H54 (cell line): Measurements from ENCODE around the gene GABRD.

ENCODE experiments used
- DNase-seq: peaks from one replicate; pipeline ENCODE4 v3.0.0; 2011; ENCODE audit warnings: low spot score, mixed read lengths; ENCODE audit not compliant: insufficient read length
- FAIRE-seq: peaks from 3 replicates; lab custom pipeline; 2011; peaks lifted over from hg19 to GRCh38; lab: Jason Lieb, UNC
- POLR2A ChIP-seq: IDR thresholded peaks from 2 replicates; pipeline ENCODE4 v1.6.1; 2011; ENCODE audit warnings: low read depth, mild to moderate bottlenecking, low read length

GABRD gene

DNA sequence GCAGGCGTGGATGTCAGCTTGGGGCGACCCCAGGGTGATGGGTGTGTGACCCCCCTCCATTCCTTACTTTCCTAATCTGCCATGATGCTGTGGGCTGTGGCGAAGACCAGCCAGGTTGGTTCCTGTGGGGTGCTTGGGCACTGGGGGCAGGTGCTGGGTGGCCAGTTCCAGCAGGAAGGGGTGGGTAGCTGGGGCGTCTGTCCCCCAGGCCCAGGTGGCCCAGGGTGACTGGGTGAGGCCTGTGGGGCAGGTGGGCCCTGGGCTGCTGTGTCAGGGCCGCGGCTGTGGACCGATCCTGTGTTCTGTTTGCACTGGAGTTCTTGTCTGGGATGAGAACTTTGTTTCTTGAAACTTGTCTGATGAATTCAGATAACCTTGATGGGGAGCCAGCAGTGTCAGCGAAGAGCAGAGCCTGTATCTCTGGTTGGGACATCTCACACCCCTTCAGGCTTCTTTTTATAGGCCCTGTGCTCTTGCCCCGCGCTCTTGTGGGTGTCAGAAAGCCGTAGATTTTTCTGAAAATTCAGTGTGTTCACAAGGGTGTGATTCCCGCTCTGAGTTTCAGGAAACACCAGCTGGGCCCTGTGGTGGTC lies 34.7 kb downstream of the GABRD start:
- FAIRE-seq: no peak
- TF ChIP-seq POLR2A: no peak
- no peak for DNase-seq

DNA sequence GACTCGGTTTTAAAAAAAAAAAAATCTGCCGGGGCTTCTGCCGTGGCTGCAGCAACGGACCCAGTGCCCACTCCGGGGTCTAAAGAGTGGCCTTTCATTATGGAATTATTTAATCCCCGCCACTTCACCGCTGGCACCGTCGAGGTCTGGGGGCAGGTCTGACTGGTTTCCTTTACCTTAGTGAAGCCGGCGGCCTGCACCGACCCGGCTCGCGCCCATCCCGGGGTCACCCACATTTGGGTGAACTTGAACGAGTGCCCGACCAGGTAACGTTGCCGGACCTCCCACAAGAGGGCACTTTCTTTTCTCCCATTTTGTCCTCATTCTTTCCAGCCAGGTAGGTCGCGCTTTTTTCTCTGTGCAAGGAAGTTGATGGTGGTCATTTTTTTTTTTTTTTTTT lies 35.4 kb downstream of the GABRD start:
- no peak for TF ChIP-seq POLR2A
- DNase-seq (no peak), FAIRE-seq (no peak)

DNA sequence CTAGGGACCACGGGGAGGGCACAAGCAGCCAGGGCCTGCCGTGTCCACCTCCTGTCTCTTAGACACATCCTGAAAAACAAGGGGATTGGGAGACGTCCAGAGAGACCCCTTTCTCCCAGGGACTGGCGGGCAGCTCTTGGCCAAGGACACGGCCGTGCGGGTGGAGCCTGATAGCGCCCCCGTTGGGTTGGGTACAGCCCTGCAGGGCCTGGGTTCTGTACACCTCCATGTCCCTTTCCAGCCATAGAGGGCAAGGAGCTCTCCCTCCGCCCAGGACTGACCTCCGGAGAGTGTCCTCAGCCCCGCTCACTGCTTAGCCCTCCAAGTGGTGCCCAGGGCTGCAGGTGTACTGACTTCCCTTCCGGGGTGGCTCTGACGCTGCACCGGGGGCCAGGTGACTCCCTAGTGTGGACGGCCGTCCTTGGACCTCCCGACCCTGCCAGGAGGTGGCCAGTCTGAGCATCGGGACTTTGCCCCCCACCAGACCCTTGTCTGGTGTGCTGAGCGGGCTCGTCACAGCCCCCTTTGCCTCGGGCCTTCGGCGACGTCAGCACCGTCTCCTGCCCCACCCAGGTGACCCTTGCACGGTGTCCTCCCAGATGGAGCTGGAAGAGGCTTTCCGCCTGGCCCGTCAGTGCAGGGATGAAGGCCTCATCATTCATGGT lies 36.9 kb downstream of the GABRD start:
- DNase-seq (no peak), FAIRE-seq (no peak)
- TF ChIP-seq POLR2A: no peak

DNA sequence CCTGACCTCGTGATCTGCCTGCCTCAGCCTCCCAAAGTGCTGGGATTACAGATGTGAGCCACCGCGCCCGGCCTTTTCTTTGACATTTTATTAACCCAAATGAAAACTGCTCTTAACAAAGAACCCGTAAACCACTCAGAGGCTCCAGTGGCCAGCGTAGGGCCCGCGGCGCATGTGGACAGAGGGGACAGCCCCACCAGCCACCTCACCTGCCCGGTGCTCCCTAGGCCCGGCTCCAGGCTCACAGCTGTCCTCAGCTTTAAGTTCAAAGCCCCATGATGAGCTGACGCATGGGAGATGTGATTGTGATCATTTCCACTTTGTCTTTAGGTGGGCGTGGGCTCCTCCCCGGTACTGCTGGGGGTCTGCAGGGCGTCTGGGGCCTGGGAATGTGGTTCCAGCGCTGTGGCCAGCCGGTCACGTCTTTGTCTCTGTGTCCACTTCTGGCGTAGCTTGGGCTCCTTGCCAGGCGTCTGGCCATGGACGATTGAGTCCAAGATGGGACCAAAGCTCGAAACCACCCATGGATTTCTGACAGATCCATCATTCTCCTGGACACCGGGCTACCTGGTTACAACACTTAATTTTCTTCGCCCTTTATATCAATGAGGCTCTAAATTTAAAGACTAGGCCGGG lies 37.9 kb downstream of the GABRD start:
- DNase-seq (no peak), FAIRE-seq (no peak)
- TF ChIP-seq POLR2A: no peak

DNA sequence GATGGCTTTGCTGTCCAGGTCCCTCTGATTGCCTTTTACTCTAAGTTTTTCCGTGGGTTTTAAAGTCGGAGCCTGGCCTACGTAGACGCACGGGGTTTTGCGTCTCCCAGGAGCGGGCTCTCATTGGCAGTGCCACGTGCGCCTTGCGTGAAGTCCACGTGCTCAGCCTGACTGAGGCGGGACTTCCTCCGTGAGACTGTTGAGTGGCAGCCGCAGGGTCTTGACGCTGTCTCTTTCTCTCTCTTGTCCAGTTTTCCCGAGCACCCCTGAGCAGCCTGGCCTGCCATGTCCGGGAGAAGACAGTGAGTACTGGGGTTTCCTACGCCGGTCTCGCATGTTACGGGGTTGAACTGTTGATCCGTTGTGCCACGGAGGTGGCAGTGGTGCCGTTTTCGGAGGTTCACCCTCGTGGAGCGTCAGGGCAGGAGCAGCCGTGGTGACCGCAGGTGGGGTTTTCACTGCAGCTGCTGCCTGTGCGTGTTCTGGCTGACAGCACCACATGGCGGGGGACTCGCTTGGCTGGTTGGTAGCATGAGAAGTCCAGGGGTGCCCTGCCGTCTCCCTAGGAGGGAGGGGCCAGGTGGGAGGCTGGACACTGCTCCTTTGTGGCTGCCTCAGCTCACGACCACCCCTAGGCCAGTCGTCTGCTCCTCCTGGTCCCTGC lies 40.3 kb downstream of the GABRD start:
- no peak for DNase-seq

DNA sequence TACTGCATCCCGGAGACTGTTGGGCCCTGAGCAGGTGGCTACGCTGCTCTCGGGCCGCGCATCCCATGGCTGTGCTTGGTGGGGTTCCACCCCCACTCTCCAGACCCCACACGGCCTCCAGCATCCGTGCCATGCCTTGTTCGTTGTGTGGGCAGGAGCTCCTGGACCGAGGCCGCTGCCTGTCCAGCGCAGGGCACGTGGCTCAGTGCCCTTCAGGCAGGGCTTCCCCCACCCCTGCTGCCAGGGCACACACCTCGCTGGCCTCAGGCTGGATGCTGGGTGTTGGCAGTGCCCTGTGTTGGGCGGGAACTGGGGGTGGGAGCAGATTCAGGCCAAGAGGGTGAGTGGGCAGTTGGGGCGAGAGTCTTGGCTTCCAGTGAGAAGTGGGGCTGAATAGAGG lies 40.9 kb downstream of the GABRD start:
- no peak for FAIRE-seq
- DNase-seq: no peak
- no peak for TF ChIP-seq POLR2A

More for the DNA sequence above, 40.3 kb downstream of the GABRD start:
- TF ChIP-seq POLR2A: no peak
- no peak for FAIRE-seq

DNA sequence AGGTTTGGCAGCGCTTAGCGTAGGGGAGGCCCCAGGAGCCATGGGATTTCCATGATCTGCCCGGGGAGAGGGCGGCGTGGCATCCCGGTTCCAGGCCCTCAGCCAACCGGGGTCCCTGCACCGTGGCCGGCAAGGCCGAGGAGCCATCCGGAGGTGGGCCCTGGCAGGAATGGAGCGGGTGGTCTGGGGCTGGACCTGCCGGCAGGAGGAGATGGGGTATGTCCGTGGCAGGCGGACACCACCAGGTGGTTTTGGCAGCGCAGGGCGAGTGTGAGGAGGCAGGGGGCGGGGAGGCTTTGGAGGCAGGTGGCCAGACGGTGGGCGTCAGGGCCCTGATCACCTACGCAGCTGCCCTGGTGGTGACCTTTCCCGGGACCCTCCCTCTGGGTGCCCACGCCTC lies 41.4 kb downstream of the GABRD start:
- DNase-seq: no peak
- no peak for FAIRE-seq
- TF ChIP-seq POLR2A: no peak

DNA sequence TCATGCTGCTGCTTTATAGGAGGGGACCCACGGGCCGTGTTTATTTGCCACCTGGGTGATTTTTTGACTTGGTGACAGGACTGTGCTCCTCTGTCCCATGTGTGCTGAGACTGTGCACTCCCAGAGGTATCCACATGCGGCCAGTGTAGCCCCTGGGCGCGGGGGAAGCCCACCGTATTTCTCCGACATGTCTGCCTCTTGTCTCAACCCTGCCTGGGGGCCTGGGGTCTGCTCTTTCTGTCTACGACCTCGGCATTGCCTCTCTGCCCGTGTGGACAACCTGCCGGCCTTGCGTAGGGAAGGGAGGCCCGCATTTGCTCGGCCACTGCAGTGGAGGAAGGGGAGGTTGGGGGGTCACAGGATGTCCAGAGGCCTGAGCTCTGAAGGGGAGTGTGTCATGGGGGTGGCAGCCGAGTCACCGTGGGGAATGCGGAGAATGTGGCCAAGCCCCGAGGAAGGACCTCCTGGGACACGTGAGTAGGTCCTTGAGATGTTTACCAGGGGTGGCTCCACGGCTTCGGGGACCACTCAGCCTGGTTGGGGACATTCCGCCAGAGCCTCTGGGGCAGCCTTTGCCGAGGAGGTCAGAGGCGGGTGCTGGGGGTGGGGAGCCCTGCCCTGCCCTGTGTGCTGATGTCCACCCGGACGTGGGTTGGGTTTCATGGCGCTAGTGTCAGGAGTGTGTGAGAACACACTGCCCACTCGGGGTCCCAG lies 42.1 kb downstream of the GABRD start:
- DNase-seq (no peak), FAIRE-seq (no peak)
- TF ChIP-seq POLR2A: no peak

DNA sequence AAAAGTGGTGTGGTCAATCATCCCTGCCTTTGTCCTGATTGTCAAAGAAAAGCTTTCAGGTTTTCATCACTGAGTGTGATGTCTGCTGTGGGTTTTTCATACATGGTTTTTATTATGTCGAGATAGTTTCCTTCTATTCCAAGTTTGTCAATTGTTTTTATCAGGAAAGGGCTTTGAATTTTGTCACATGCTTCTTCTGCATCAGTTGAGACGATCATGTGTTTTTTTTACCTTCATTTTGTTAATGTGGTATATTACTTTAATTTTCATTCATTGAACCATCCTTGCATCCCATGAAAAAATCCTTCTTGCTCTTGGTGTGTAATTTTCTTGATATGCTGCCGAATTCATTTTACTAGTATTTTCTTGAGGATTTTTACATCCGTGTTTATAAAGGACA lies 46.6 kb downstream of the GABRD start:
- TF ChIP-seq POLR2A: no peak
- no peak for FAIRE-seq
- no peak for DNase-seq

DNA sequence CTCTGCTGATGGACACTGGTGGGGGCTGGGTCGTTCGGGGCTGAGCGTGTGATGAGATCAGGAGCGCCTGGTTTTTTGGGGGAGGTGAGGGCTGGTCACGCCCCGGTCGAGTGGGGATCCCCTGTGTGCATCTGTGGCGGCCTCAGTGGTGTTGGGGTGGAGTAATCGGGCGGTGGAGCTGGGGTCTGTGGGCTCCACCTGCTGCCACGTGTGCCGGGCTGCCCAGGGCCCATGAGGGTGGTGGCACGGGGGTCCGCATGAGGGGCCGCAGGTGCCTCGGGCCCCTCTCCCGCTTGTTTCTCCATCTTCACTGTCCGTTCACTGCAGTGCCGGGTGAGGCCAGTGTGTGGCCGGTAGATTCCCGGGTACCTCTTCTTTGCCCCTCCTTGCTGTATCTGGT lies 48.2 kb downstream of the GABRD start:
- FAIRE-seq: no peak
- DNase-seq: no peak
- no peak for TF ChIP-seq POLR2A

DNA sequence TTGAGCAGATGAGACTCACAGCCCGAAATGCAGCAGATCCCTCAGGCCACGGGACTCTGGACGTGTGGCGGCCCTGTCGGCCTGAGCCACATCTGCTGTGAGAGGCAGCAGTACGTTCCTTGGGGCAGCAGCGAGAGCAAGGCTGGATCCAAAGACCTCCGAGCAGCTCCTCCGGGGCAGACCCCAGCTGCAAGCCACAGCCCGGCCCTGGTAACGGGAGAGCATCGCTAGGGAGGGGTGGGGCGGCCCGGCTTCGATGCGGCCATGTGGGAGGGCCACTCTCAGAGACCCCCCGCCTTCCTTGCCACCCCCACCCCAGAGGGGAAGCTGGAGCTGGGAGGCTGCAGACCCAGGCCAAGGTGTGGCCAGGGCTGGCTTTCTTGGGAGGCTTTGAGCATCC lies 48.8 kb downstream of the GABRD start:
- FAIRE-seq: no peak
- no peak for TF ChIP-seq POLR2A
- no peak for DNase-seq

DNA sequence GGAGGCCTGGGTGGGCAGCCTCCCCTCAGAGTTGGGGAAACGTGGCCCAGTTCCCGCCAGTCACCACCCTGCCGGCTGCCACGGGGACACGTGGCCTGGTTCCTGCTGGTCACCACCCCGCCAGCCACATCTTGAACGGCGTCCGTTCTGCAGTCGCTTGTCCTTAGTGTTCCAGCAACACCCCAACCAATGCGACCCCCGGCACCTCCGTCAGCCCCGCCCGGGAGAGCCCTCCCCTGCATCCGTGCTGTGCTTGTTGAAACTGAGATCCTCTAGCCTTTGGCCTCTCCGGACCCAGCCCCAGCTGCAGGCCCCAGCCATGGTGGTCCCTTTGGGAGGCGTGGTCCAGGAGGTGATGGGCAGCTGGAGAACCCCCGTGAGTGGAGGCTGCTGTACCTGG lies 49.8 kb downstream of the GABRD start:
- FAIRE-seq (no peak), DNase-seq (no peak)
- no peak for TF ChIP-seq POLR2A

DNA sequence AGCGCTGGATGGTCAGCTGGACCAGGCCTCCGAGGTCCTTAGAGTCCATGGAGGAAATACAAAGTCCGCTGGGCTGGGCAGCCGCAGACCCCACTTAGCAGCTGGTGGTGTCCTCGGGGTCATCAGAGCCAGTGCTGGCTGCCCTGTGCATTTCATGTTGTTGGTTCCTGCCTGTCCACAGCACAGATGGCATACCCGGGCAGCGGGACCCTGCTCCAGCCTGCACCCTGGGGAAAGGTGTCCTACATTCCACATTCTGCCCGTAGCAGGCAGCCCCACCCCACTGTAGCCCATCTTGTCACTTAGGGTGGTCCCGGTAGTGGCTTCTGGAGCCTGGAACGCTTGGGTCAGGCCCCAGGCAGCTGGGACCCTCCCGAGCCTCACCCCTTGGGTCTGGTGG lies 50.9 kb downstream of the GABRD start:
- FAIRE-seq (no peak), DNase-seq (no peak)
- no peak for TF ChIP-seq POLR2A
